ENCODE results near the gene LSG1. TPM values are rescaled to one million over a fixed set of nuclear protein-coding genes. Genes with fewer than 3 reads are reported as not detected.

Gene LSG1
- total RNA-seq, 1 experiment from 2014 or later = 45.8 TPM

- TF ChIP-seq, protein P1, sequence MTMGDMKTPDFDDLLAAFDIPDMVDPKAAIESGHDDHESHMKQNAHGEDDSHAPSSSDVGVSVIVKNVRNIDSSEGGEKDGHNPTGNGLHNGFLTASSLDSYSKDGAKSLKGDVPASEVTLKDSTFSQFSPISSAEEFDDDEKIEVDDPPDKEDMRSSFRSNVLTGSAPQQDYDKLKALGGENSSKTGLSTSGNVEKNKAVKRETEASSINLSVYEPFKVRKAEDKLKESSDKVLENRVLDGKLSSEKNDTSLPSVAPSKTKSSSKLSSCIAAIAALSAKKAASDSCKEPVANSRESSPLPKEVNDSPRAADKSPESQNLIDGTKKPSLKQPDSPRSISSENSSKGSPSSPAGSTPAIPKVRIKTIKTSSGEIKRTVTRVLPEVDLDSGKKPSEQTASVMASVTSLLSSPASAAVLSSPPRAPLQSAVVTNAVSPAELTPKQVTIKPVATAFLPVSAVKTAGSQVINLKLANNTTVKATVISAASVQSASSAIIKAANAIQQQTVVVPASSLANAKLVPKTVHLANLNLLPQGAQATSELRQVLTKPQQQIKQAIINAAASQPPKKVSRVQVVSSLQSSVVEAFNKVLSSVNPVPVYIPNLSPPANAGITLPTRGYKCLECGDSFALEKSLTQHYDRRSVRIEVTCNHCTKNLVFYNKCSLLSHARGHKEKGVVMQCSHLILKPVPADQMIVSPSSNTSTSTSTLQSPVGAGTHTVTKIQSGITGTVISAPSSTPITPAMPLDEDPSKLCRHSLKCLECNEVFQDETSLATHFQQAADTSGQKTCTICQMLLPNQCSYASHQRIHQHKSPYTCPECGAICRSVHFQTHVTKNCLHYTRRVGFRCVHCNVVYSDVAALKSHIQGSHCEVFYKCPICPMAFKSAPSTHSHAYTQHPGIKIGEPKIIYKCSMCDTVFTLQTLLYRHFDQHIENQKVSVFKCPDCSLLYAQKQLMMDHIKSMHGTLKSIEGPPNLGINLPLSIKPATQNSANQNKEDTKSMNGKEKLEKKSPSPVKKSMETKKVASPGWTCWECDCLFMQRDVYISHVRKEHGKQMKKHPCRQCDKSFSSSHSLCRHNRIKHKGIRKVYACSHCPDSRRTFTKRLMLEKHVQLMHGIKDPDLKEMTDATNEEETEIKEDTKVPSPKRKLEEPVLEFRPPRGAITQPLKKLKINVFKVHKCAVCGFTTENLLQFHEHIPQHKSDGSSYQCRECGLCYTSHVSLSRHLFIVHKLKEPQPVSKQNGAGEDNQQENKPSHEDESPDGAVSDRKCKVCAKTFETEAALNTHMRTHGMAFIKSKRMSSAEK (CRISPR knock-in tag; IDR thresholded peaks at IDR 0.05; ENCODE audit: borderline replicate concordance) = no peak
- no peak for TF ChIP-seq MXD4 (CRISPR knock-in tag; IDR thresholded peaks at IDR 0.05; ENCODE audit: borderline replicate concordance)
- no peak for TF ChIP-seq GTF2I (CRISPR knock-in tag; conservative IDR thresholded peaks at IDR 0.05)
- no peak for TF ChIP-seq MYBL2 (CRISPR knock-in tag; IDR thresholded peaks at IDR 0.05)
- TF ChIP-seq, protein P2, sequence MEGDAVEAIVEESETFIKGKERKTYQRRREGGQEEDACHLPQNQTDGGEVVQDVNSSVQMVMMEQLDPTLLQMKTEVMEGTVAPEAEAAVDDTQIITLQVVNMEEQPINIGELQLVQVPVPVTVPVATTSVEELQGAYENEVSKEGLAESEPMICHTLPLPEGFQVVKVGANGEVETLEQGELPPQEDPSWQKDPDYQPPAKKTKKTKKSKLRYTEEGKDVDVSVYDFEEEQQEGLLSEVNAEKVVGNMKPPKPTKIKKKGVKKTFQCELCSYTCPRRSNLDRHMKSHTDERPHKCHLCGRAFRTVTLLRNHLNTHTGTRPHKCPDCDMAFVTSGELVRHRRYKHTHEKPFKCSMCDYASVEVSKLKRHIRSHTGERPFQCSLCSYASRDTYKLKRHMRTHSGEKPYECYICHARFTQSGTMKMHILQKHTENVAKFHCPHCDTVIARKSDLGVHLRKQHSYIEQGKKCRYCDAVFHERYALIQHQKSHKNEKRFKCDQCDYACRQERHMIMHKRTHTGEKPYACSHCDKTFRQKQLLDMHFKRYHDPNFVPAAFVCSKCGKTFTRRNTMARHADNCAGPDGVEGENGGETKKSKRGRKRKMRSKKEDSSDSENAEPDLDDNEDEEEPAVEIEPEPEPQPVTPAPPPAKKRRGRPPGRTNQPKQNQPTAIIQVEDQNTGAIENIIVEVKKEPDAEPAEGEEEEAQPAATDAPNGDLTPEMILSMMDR (IDR thresholded peaks at IDR 0.05) = peak; percentile 9; the same call in 1 of the 2 replicates
- no peak for TF ChIP-seq ZNF121 (CRISPR knock-in tag; IDR thresholded peaks at IDR 0.05)
- TF ChIP-seq NR1H2 (CRISPR knock-in tag; IDR thresholded peaks at IDR 0.05) = no peak
- TF ChIP-seq SMAD4 (CRISPR knock-in tag; IDR thresholded peaks at IDR 0.05) = no peak
- TF ChIP-seq PRDM15 (CRISPR knock-in tag; IDR thresholded peaks at IDR 0.05) = no peak
- no peak for TF ChIP-seq ZMAT4 (CRISPR knock-in tag; IDR thresholded peaks at IDR 0.05)
- no peak for TF ChIP-seq NR3C1 (CRISPR knock-in tag; conservative IDR thresholded peaks at IDR 0.05; ENCODE audit: low read depth)
- TF ChIP-seq, protein P3, sequence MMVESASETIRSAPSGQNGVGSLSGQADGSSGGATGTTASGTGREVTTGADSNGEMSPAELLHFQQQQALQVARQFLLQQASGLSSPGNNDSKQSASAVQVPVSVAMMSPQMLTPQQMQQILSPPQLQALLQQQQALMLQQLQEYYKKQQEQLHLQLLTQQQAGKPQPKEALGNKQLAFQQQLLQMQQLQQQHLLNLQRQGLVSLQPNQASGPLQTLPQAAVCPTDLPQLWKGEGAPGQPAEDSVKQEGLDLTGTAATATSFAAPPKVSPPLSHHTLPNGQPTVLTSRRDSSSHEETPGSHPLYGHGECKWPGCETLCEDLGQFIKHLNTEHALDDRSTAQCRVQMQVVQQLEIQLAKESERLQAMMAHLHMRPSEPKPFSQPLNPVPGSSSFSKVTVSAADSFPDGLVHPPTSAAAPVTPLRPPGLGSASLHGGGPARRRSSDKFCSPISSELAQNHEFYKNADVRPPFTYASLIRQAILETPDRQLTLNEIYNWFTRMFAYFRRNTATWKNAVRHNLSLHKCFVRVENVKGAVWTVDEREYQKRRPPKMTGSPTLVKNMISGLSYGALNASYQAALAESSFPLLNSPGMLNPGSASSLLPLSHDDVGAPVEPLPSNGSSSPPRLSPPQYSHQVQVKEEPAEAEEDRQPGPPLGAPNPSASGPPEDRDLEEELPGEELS (CRISPR knock-in tag; IDR thresholded peaks at IDR 0.05) = 0 out of 2 replicates have a peak, but pooled peaks have one; percentile 46
Observed at GRCh38 chr3:194671900-194672808, at the start of gene LSG1 (continued).
